ENCODE data around the gene TPPP2.

Gene TPPP2

DNA sequence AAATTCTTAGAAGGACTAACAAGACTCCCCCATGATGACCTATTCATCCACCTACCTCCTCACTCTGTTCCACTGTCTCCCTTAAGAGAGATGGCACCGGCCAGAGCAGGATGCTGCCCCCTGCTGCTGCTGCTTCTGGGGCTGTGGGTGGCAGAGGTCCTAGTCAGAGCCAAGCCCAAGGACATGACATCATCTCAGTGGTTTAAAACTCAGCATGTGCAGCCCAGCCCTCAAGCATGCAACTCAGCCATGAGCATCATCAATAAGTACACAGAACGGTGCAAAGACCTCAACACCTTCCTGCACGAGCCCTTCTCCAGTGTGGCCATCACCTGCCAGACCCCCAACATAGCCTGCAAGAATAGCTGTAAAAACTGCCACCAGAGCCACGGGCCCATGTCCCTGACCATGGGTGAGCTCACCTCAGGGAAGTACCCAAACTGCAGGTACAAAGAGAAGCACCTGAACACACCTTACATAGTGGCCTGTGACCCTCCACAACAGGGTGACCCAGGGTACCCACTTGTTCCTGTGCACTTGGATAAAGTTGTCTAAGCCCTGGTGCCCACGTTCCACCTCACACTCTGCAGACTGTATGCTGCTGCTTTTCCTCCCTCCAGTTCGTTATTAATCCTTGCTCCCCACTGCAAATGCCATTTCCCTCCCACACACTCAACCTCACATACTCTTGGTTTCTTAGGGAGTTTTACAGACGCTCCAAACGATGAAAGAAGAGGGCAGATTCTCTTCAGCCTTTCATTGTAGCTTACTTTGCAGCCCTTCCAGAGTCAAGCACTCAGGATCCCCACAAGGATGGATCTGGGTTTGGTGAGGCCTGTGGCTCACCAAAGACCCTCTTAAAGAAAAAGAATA, 28.0 kb downstream of the TPPP2 start, which contains the start of gene RNASE8:
TSS of gene RNASE8 (plus strand) at position 20 of the 873 bp plus-strand sequence. CDS start at position 91, 71 bp downstream.
- no peak for DNase-seq (ENCODE audit: low spot score)

DNA sequence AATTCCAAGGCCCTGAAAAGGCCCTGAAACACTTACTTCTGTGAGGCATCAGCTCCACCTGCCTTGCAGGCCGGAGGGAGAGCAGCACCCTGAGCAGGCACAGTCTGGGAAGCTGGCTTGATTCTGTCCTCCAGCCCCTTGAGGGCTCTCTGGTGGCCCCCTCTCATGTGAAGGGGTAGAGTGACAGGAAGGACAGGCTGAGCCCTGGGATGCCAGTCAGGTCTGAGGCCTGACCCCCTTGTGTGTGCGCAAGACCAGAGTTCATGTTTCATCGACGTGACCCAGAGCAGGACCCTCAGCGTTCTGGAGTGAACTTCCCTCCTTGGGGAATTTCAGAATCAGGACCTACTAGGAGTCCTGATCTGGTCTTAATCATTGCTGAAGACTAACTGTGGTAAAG, 28.9 kb downstream of the TPPP2 start:
- DNase-seq (ENCODE audit: low spot score) = no peak

DNA sequence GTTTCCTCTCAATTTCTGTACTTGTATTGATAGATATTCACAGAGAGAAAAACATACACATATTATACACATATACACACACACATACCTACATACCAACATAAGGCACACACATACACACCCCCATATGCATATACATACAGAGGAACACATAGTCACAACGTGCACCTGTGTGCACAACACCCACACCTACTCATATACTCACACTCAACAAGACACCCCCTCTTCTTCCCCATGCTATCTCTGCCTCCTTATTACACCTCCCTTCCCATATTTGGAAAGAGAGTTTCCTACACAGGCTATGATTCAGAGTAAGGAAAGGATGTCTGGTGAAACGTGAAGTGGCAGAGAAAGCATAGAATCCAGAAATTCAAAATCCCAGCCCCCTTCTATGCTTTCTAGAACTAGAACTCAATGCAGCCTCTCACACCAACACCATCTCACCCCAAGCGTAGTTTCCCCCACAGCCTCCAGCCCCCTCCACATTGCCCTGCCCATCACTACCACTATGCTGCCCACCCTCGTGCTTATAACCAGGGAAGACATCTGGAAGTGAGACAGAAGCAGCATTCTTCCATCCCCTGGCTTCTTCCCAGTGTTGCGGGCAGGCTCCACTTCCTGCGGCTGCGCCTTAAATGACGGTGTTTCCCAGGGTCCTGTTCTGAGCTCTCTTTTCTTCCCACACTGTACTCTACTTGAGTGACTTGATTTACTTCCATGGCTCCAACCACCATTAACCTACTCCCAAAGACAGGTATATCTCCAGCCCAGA, 30.0 kb downstream of the TPPP2 start:
- no peak for DNase-seq (ENCODE audit: low spot score)

DNA sequence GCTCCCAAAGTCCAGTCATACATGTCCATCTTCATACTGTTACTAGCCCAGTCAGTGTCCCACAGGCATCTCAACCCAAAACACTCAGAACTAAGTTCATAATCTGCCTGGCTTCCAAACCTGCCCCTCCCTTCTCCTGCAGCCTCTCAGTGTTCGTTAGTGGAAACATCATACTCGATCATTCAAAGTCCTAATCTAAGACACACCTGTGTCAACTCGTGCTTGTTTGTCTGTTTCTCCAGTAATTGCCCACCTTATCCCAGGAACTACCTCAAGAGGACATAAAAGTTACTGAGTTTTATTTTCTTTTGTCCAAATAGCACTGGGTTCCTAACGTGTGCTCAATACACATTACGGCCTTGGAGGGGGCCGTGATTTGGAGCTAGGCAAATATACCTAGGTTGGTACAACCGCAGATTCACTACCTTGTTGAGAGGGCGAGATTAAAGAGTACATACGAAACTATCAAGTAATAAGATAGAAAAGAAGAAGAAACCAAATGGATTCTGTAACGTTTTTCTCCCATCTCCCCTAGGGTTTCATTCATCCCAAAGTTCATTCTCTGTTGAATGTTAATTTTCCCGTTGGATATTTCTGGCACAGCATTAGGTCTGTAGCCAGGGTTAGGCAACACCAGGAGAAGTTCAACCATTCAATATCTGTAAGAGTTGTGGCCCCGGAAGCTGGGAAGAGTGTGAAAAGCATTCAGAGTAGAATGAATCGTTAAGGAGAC, 30.8 kb downstream of the TPPP2 start:
- no peak for DNase-seq (ENCODE audit: low spot score)

DNA sequence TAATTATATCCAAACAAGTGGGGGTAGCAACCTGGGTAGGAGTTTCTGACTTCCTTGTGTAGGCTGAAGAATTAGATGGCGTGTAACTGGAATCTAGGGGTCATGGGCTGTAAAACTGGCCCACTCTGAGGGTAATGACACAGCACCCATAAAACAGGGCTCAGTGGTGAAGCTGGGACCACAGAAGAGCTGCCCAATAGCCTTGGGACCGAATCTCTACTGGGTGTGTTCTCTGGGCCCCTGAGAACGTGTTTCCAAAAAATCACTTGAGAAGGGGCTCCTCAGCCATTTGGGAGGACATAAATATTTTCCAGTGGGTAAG, 31.3 kb downstream of the TPPP2 start:
- DNase-seq (ENCODE audit: low spot score) = no peak

DNA sequence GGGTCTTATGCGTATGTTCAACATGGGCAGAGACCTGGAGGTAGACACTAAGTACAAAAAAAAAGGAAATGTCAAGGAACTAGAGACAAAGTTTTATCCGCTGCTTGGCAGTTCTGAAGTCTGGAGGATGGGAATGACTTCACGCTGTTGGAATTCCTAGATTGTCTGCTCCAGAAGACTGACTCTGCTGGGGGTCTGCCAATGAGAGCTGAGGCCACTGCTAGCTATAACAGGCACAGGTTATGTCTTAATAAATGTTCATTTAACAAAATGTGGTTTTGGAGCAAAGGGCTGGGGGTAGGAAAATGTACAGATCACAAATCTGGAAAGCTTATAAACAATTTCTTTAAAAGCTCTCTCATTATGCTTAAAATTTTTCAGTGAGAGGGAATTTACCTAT, 33.5 kb downstream of the TPPP2 start:
- peak; percentile 74 for DNase-seq (ENCODE audit: low spot score)

DNA sequence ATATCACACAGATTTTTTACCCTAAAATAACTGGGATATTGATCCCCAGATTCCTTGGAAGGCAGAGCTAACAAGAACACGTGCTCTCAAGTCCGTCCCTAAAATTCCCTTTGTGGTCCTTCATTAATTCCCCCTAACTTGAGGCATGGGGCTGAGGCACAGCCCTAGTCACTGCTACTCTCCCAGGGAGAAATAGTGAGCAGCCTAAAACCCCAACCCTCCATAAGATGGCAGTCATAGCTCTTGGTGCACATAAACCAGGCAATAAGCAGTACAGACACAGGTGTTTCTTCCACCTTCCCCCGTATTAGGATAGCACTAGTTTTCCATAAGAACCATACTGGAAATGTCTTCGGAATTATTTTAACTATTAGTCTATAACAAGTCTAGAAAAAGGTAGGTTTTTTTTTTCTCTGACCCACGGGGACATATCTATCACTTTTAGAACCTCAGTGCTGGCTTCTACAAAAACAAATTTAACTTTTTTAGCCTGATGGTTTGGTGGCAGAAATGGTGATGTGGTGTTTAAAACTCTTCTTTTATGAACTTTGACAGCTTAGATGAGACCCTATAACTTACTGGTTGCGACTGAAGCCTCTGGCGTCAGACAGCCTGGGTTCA, 37.0 kb downstream of the TPPP2 start:
- DNase-seq (ENCODE audit: low spot score) = no peak

DNA sequence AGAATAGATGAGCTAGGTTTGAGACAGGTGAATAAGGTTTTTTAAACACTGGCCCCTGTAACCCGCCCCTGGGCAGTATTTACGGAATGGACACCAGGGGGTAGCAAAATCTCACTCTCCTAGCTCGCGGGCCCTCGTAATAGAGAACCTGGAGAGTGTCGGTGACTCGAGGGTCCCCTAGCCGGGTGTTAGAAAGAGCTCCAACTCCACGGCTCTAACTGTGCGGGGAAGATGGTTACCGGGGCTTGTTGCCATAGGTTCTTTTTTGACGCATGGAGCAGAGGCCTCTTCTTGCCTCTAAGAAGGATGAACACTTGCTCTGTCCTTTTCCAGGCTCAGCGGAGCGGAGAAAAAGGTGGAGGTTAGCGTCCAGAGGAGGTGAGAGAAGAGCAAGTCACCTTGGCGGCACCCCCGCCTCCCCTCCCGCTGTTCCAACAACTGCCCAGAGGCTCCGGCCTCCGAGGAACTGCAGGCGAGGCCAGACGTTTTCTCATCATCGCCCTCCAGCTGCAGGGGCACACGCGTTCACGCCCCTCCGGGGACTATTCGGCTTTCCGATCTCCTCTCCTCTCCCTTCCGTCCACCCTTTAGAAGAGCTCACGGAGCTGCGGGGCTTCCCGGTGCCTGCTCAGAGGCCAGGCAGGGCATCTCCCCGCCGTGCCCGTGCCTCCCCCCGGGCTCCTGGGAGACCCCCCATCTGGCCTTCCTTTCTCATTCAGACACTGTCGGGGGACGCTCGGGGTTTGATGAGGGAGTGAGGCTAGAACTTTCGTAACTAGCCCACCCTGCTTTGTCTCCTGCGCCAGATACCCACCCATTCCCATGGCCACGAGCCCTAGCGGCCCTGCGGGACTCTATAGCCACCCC, 38.7 kb downstream of the TPPP2 start:
- peak; percentile 63 for DNase-seq (ENCODE audit: low spot score)

DNA sequence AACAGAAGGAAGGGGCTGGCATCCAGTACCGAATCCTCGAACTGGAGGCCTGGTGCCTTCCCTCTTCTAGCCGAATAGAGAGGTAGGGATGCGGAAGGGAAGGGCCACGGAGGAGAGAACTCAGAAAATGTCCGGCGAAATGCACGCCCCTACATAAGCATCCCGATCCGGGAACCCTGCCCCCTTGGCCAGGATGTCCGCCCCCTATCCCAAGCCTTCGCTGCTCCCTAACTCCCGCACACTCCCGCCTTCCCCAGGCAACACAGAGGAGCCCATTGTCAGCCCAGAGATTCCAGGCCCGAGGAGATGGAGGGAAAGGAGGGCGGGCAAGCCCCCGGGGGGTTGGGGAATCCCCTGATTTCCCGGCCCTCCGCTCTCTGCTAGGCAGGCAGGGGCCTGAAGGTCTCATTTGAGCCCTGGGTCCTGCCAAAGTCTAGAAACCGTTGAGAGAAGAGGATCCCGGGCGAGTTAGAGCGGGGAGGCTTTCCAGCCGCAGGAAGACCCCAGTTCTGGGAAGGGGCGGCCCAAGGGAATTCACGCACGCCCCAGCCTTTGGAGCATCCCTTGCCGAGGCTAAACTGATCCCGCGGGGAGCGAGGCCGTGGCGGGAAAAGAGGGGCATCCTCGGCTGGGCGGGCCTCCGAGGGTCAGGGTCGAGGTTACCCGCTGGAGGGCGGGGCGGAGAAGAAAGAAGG, 39.5 kb downstream of the TPPP2 start:
- peak; percentile 45 for DNase-seq (ENCODE audit: low spot score)

DNA sequence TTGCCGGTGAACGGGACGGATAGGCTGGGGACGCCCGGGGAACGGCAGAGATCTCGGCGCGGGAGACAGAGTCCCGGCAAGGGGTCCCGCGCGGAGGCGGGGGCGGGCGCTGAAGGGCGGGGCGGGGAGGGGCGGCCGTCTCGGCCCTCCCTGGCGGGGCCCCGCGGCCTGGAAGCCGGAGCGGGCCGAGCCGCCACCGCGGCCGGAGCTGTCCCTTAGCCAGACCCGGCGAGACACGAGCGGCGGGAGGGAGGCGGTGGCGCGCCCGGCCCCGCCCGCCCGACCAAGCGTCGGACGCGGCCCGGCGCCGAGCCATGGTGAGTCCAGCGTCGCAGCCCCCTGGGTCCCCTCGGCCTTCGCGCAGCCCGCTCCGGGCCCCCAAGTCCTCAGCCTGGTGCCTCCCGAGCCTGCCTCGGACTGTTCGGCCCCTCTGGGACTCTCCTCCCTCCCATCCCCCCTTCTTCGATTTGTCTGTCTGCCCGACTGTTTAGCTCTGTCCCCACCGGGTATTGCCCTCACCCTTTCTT, 40.1 kb downstream of the TPPP2 start, which contains the start of gene ARHGEF40:
TSS of gene ARHGEF40 (plus strand) at position 222 of the 527 bp plus-strand sequence. CDS start at position 315, 93 bp downstream.
- DNase-seq (ENCODE audit: low spot score) = peak; percentile 85

DNA sequence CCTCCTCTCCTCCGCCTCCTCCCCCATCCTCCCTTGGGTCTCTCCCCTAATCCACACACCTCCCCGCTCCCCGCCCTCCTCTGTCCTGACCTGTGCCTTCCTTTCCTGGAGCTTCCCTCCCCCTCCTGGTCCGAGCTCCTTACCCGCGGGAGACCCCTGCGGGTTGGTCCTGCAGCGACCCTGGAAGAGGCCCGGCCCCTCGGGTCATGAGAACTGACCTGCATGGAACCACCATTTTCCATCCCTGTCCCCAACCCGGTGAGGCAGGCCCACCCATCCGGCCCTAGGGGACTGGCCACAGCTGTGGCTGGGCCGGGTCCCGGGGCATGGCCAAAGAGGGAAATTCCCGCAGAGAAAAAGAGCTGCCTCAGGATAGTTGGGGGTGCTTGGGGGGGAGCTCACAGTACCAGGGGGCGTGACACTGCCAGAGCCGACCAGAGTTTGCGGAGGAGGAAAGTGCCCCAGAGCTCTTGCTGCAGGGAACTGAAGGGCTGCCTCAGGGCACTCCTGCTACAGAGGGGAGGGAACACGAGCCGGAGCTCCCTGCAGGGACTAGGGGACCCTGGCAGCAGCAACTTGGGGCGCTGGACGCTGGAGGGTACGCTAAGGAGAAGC, 40.7 kb downstream of the TPPP2 start:
- DNase-seq (ENCODE audit: low spot score) = peak; percentile 64

DNA sequence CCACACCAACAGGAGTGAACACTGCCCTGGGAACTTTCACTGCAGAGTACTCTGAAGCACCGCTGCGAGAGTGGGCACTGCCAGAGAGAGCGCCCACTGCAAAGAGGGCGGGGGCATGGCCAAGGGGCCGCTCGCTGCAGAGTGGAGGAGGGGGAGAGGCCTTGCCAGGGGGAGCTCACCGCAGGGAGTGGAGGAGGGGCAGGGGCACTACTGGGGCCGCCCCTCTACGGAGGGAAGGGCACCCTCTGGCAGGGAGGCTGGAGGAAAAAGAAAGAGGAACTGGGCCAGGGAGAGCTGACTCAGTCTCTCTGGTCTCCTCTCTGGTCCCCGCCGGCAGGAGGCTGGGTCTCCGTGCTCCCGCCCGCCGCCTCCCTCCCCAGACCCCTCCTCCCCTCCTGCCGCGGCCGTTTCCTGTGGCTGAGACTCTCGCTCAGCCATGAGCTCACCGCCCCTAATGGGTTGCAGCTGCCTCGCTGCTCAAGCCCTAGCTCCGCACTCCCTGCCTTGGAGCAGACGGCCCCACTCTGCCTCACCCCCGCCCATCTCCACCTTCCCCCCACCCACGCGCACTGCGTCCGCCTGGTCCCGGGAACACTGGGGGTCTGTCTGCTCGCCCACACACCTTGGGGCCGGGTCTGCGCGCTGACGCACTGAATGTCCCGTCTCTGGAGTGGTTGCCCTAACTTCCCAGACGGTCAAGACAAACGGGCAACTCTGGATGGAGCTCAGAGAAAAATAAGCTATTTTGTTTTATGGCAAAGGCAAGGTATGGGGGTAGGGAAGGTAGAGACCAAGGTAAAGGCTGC, 41.4 kb downstream of the TPPP2 start:
- DNase-seq (ENCODE audit: low spot score) = peak; percentile 93

DNA sequence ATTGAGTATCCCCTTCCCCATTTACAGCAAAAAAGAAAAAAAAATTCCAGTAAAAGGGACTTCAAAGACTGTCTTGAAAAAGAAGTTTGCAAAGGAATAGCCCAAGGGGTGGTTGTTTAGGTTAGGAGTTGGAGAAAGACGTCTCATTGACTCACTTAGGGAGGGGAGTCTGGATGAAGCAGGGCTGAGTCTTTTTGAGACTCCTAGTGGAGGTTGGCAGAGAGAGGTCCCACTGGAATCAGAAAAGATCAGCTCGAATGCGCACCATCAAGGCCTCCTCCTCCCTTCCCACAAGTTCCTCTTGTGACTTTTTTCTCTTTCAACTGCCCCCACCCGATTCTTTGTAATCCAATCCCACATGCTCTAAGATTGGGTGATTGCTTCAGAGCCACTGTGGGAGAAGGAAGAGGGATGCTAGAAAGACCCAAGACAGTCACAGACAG, 42.0 kb downstream of the TPPP2 start:
- DNase-seq (ENCODE audit: low spot score) = peak; percentile 82

DNA sequence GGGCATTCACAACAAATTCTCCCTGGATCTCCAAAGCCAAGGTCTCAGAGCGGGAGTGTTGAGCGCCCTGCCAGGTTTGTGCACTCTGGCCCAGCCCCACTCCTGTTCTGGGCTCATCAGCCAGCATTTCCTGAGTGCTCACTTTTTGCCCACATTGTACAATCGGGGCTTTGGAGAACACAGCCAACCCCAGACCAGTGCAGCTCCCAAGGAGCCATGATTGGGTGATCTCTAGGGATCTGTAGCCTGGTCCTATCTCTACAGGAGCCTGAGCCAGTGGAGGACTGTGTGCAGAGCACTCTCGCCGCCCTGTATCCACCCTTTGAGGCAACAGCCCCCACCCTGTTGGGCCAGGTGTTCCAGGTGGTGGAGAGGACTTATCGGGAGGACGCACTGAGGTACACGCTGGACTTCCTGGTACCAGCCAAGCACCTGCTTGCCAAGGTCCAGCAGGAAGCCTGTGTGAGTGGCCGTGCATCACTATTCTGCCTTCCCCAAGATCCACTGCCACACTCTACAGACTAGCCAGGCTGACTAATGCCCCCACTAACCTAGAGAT, 42.8 kb downstream of the TPPP2 start:
- peak; percentile 11 for DNase-seq (ENCODE audit: low spot score)

DNA sequence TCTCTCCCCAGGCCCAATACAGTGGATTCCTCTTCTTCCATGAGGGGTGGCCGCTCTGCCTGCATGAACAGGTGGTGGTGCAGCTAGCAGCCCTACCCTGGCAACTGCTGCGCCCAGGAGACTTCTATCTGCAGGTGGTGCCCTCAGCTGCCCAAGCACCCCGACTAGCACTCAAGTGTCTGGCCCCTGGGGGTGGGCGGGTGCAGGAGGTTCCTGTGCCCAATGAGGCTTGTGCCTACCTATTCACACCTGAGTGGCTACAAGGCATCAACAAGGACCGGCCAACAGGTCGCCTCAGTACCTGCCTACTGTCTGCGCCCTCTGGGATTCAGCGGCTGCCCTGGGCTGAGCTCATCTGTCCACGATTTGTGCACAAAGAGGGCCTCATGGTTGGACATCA, 43.9 kb downstream of the TPPP2 start:
- no peak for DNase-seq (ENCODE audit: low spot score)

DNA sequence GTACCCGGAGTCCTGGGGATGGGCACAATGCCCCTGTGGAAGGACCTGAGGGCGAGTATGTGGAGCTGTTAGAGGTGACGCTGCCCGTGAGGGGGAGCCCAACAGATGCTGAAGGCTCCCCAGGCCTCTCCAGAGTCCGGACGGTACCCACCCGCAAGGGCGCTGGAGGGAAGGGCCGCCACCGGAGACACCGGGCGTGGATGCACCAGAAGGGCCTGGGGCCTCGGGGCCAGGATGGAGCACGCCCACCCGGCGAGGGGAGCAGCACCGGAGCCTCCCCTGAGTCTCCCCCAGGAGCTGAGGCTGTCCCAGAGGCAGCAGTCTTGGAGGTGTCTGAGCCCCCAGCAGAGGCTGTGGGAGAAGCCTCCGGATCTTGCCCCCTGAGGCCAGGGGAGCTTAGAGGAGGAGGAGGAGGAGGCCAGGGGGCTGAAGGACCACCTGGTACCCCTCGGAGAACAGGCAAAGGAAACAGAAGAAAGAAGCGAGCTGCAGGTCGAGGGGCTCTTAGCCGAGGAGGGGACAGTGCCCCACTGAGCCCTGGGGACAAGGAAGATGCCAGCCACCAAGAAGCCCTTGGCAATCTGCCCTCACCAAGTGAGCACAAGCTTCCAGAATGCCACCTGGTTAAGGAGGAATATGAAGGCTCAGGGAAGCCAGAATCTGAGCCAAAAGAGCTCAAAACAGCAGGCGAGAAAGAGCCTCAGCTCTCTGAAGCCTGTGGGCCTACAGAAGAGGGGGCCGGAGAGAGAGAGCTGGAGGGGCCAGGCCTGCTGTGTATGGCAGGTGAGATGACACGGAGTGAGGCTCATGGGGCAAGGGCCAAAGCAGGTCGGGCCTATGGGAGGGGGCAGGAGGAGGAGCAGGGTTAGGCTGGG, 44.6 kb downstream of the TPPP2 start:
- DNase-seq (ENCODE audit: low spot score) = no peak

DNA sequence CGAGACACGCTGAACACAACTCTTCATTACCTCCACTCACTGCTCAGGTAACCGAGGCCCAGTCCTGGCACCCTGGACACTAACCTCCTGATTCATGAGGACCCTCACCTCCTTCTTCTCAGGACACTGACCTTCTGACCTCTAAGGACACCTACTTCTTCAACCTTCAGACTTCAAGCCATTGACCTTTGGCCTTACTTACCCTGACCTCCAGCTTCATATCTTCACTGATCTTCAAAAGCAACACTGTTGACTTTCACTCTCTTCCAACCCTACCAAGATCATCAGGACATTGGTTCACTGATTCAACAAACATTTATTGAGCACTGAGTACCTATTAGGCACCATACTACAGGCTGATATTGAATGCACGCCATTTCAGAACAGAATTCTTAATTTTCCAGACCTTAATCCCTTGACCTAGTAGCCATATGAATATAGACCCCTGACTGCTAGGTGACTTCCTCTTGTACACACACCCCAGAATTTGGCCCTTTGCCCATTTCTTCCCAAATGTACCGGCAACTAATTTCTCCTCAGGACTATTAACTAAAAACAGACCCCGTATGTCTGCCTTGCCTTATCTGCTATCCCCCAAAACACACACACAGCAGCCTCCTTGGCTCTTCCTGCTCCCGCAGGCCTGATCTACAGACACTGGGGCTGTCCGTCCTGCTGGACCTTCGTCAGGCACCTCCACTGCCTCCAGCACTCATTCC, 45.9 kb downstream of the TPPP2 start:
- DNase-seq (ENCODE audit: low spot score) = no peak
